BLaER1 treated with 17β-estradiol and CSF1 and Interleukin-3, amounts not matched to agents 10 nM and 100 nM (cell line): ENCODE data around the gene TIMP1.
"Not testable (repeated sequence)": the region's sequence is repeated elsewhere in the genome, so short reads cannot be mapped to it uniquely, and the experiment has no call there.

Experiments used
- H3K27ac ChIP-seq, 11 experiments: shearing (Covaris generic); formaldehyde crosslinking; 2 replicates each; pipeline ENCODE4 v1.8.1; 2022
- H3K27me3 ChIP-seq, 11 experiments: shearing (Covaris generic); formaldehyde crosslinking; 2 replicates each; pipeline ENCODE4 v1.8.1; 2022
- H3K36me3 ChIP-seq, 11 experiments: shearing (Covaris generic); formaldehyde crosslinking; 2 replicates each; pipeline ENCODE4 v1.8.1; 2022
- H3K4me1 ChIP-seq, 10 experiments: shearing (Covaris generic); formaldehyde crosslinking; 2 replicates each; pipeline ENCODE4 v1.8.1; 2022
- H3K4me2 ChIP-seq, 11 experiments: shearing (Covaris generic); formaldehyde crosslinking; 2 replicates each; pipeline ENCODE4 v1.8.1; 2022
- H3K4me3 ChIP-seq, 10 experiments: shearing (Covaris generic); formaldehyde crosslinking; 2 replicates each; pipeline ENCODE4 v1.8.1; 2022
- H3K9ac ChIP-seq, 11 experiments: shearing (Covaris generic); formaldehyde crosslinking; 2 replicates each; pipeline ENCODE4 v1.8.1; 2022
- H3K9me3 ChIP-seq, 11 experiments: shearing (Covaris generic); formaldehyde crosslinking; replicated peaks in 1 of 11; 2 replicates each; pipeline ENCODE4 v1.8.1; 2022
- H4K20me1 ChIP-seq, 11 experiments: shearing (Covaris generic); formaldehyde crosslinking; 2 replicates each; pipeline ENCODE4 v1.8.1; 2022
- Cebpa-rat ChIP-seq, 11 experiments: shearing (Covaris generic); IDR thresholded peaks; 2 replicates each; pipeline ENCODE4 v1.8.1; 2022

Gene TIMP1

GRCh38 chrX:47596256-47596655 is 14.0 kb downstream of the TIMP1 start:
- H3K27me3 ChIP-seq = peaks cover 27 to 86% (median 72%) of the 10 kb centered on the region in 11 experiments
- peak overlapping the region in 2 of 11 experiments; percentile 2 to 22; a peak in 2 of 22 replicates for H3K4me2 ChIP-seq
- no peak overlapping the region for H3K9ac ChIP-seq
- H3K4me1 ChIP-seq = peaks cover 0 to 15% (median 0%) of the 10 kb centered on the region in 10 experiments; a peak in 4 of 20 replicates
- H3K9me3 ChIP-seq = peaks cover 38 to 58% (median 50%) of the 10 kb centered on the region in 11 experiments
- H4K20me1 ChIP-seq = no peaks in the 10 kb centered on the region
- H3K4me3 ChIP-seq = no peak overlapping the region; a peak in 1 of 20 replicates
- H3K36me3 ChIP-seq = no peaks in the 10 kb centered on the region
- H3K27ac ChIP-seq = no peak overlapping the region; a peak in 1 of 22 replicates
- TF ChIP-seq Cebpa-rat (IDR thresholded peaks at IDR 0.05) = no peak

GRCh38 chrX:47597222-47597621 is 15.0 kb downstream of the TIMP1 start:
- no peak overlapping the region for H3K27ac ChIP-seq
- TF ChIP-seq Cebpa-rat (IDR thresholded peaks at IDR 0.05) = no peak
- H3K9ac ChIP-seq = no peak overlapping the region

GRCh38 chrX:47603125-47603524 is 20.9 kb downstream of the TIMP1 start:
- H3K9ac ChIP-seq, H4K20me1 ChIP-seq, H3K4me2 ChIP-seq, H3K4me3 ChIP-seq, H3K36me3 ChIP-seq, H3K27ac ChIP-seq: not testable (repeated sequence)
- peaks cover 12 to 70% (median 48%) of the 10 kb centered on the region in 11 experiments; a peak in 21 of 22 replicates for H3K27me3 ChIP-seq
- H3K4me1 ChIP-seq = peaks cover 0 to 19% (median 10%) of the 10 kb centered on the region in 10 experiments; a peak in 17 of 20 replicates
- peaks cover 16 to 33% (median 25%) of the 10 kb centered on the region in 11 experiments for H3K9me3 ChIP-seq

More at GRCh38 chrX:47597222-47597621, 15.0 kb downstream of the TIMP1 start:
- H3K9me3 ChIP-seq = peaks cover 40 to 60% (median 50%) of the 10 kb centered on the region in 11 experiments
- no peak overlapping the region for H3K4me2 ChIP-seq
- peaks cover 31 to 86% (median 75%) of the 10 kb centered on the region in 11 experiments for H3K27me3 ChIP-seq
- peaks cover 0 to 15% (median 0%) of the 10 kb centered on the region in 10 experiments; a peak in 4 of 20 replicates for H3K4me1 ChIP-seq
- H4K20me1 ChIP-seq = no peaks in the 10 kb centered on the region
- H3K36me3 ChIP-seq = no peaks in the 10 kb centered on the region
- no peak overlapping the region for H3K4me3 ChIP-seq

DNA sequence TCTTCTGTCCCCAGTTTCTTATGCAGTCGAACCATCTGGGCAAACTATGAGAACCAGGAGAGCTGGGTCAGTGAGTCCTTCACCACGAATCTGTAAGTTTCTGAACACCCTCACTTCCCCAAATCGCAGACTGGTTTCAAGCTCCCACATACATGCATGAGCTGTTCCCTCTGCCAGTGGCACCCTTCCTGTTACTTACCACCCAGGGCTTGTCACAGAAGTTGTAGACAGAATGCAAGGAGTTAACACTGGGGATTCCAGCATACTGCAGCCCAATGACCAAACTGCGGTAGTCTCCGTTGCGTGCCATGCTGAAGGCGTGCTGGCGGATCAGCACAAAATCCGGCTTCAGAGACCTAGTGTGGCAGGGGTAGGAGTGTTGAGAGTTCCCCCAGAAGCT is 22.8 kb downstream of the TIMP1 start:
- no peak for TF ChIP-seq Cebpa-rat (IDR thresholded peaks at IDR 0.05)
- H3K9me3 ChIP-seq = peaks cover 7 to 24% (median 10%) of the 10 kb centered on the region in 11 experiments; a peak in 21 of 22 replicates

DNA sequence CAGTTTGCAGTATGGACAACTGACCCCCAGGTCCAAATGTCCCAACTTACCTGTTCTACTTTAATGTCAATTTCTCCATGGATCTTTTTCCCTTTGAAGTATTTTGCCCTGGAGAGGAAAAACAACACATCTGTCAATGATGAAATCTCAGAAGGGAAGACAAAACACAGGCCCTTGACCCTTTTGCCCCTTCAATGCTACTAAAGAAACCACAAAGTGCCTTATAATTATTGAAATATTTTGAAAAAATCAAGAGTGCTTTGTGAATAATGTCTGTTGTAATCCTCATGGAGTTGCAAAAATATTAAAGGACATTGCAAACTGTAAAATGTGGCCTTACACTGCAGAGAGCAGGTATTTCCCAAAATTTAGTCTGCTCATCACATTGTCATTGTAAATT is 24.9 kb downstream of the TIMP1 start:
- H4K20me1 ChIP-seq = no peaks in the 10 kb centered on the region; a peak in 5 of 22 replicates
- TF ChIP-seq Cebpa-rat (IDR thresholded peaks at IDR 0.05) = no peak
- H3K36me3 ChIP-seq = no peaks in the 10 kb centered on the region
- no peak overlapping the region for H3K27ac ChIP-seq
- H3K4me1 ChIP-seq = peaks cover 0 to 33% (median 17%) of the 10 kb centered on the region in 10 experiments; a peak in 18 of 20 replicates
- H3K4me2 ChIP-seq = 0 out of 22 replicates have a peak overlapping the region, but pooled peaks of 1 of the 11 experiments have one; percentile 51
- H3K9ac ChIP-seq = no peak overlapping the region
- H3K4me3 ChIP-seq = no peak overlapping the region
- H3K9me3 ChIP-seq = peaks cover 0 to 21% (median 11%) of the 10 kb centered on the region in 11 experiments; a peak in 10 of 22 replicates
- H3K27me3 ChIP-seq = peaks cover 14 to 72% (median 45%) of the 10 kb centered on the region in 11 experiments; a peak in 18 of 22 replicates

More for the DNA sequence above, 22.8 kb downstream of the TIMP1 start:
- Histone ChIP-seq H3K9ac (no peak overlapping the region), H3K4me1 (peaks cover 0 to 33% (median 17%) of the 10 kb centered on the region in 10 experiments; a peak in 18 of 20 replicates), H3K27ac (no peak overlapping the region), H4K20me1 (no peaks in the 10 kb centered on the region; a peak in 3 of 22 replicates), H3K27me3 (peaks cover 14 to 68% (median 47%) of the 10 kb centered on the region in 11 experiments; a peak in 21 of 22 replicates), H3K4me3 (no peak overlapping the region), H3K4me2 (peak overlapping the region in 4 of 11 experiments; percentile 26 to 56 (median 44); a peak in 7 of 22 replicates), H3K36me3 (no peaks in the 10 kb centered on the region)

GRCh38 chrX:47608130-47608810 is 26.0 kb downstream of the TIMP1 start:
- Histone ChIP-seq H3K4me2 (peak overlapping the region; percentile 14 to 66 (median 51); a peak in 18 of 22 replicates), H3K9ac (no peak overlapping the region; a peak in 2 of 22 replicates), H3K4me1 (peaks cover 0 to 33% (median 17%) of the 10 kb centered on the region in 10 experiments; a peak in 18 of 20 replicates), H3K27ac (peak overlapping the region in 7 of 11 experiments; percentile 26 to 49 (median 40); a peak in 8 of 22 replicates), H3K9me3 (peaks cover 0 to 21% (median 11%) of the 10 kb centered on the region in 11 experiments; a peak in 10 of 22 replicates), H3K4me3 (no peak overlapping the region), H4K20me1 (no peaks in the 10 kb centered on the region; a peak in 5 of 22 replicates), H3K36me3 (no peaks in the 10 kb centered on the region), H3K27me3 (peaks cover 10 to 75% (median 47%) of the 10 kb centered on the region in 11 experiments; a peak in 17 of 22 replicates)
- no peak for TF ChIP-seq Cebpa-rat (IDR thresholded peaks at IDR 0.05)

DNA sequence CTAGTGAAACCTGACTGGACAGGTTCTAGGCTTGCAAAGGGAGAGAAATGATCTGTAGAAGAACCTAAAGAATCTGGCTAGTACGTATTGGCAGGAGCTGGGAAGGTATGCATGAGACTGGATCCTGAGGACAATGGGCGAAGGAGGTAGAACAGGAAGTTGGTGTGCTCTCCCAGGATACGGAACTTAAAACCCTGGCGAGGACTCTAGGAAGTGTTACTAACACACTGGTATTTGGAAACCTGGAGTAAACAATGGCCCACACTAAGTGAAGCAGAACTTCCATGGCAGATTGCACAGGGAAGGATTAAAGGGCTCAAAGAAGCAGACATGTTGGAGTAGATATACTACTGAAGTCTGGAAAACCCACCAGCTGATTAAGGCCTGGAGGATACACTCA is 28.3 kb downstream of the TIMP1 start:
- Histone ChIP-seq H3K9me3 (peaks cover 0 to 21% (median 11%) of the 10 kb centered on the region in 11 experiments; a peak in 10 of 22 replicates), H3K4me1 (peaks cover 0 to 24% (median 13%) of the 10 kb centered on the region in 10 experiments; a peak in 18 of 20 replicates), H3K27me3 (peaks cover 2 to 76% (median 48%) of the 10 kb centered on the region in 11 experiments; a peak in 18 of 22 replicates), H3K9ac (no peak overlapping the region), H3K4me3 (no peak overlapping the region), H3K4me2 (no peak overlapping the region), H3K27ac (no peak overlapping the region), H3K36me3 (no peaks in the 10 kb centered on the region), H4K20me1 (no peaks in the 10 kb centered on the region; a peak in 5 of 22 replicates)
- TF ChIP-seq Cebpa-rat (IDR thresholded peaks at IDR 0.05) = no peak

DNA sequence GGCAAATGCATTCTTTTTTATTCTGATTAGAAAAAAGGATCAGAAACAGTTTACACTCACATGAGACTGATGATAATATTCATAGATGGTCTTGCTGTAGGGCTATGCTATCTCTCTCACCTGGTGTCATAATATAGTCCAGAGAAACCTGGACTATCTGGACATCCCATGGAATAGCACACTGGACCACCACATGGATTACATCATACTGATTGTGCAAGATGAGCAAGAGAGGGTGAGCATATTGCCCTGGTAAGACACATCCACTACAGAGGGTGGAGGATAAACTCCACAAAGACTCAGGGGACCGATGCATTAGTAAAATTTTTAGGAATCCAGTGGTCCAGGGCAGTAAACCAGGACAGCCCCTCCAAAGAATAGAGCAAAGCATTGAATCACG is 29.3 kb downstream of the TIMP1 start:
- Histone ChIP-seq H3K4me1 (peaks cover 0 to 22% (median 13%) of the 10 kb centered on the region in 10 experiments; a peak in 18 of 20 replicates), H3K4me3 (no peak overlapping the region), H3K27me3 (peaks cover 0 to 77% (median 47%) of the 10 kb centered on the region in 11 experiments; a peak in 18 of 22 replicates), H3K36me3 (no peaks in the 10 kb centered on the region), H3K9me3 (peaks cover 0 to 21% (median 11%) of the 10 kb centered on the region in 11 experiments; a peak in 10 of 22 replicates), H3K9ac (no peak overlapping the region), H3K27ac (no peak overlapping the region), H3K4me2 (no peak overlapping the region), H4K20me1 (no peaks in the 10 kb centered on the region; a peak in 5 of 22 replicates)
- TF ChIP-seq Cebpa-rat (IDR thresholded peaks at IDR 0.05) = no peak

GRCh38 chrX:47611926-47612325 is 29.7 kb downstream of the TIMP1 start:
- no peaks in the 10 kb centered on the region for H3K36me3 ChIP-seq
- peaks cover 0 to 77% (median 49%) of the 10 kb centered on the region in 11 experiments; a peak in 18 of 22 replicates for H3K27me3 ChIP-seq
- no peaks in the 10 kb centered on the region; a peak in 5 of 22 replicates for H4K20me1 ChIP-seq
- peaks cover 0 to 22% (median 13%) of the 10 kb centered on the region in 10 experiments; a peak in 18 of 20 replicates for H3K4me1 ChIP-seq
- H3K9me3 ChIP-seq = peaks cover 0 to 21% (median 11%) of the 10 kb centered on the region in 11 experiments; a peak in 10 of 22 replicates
- H3K4me2 ChIP-seq = no peak overlapping the region
- no peak for TF ChIP-seq Cebpa-rat (IDR thresholded peaks at IDR 0.05)
- H3K27ac ChIP-seq = no peak overlapping the region
- H3K4me3 ChIP-seq = no peak overlapping the region
- H3K9ac ChIP-seq = no peak overlapping the region
